OCI-LY1 (cell line): ENCODE measurements around the gene KIF15.

Source experiments
- EZH2 ChIP-seq: fragments of 200-600 bp; sonication (generic), shearing (Covaris generic); IDR thresholded peaks from 2 replicates; pipeline ENCODE4 v1.8.0; 2017; ENCODE audit warnings: borderline replicate concordance, mixed run types, mild to moderate bottlenecking, antibody characterized with exemption, low read length, moderate library complexity, mixed read lengths
- TF ChIP-seq, protein P1 (sequence below): fragments of 200-600 bp; sonication (generic), shearing (Covaris generic); IDR thresholded peaks from 2 replicates; pipeline ENCODE4 v1.5.1; 2017; ENCODE audit warnings: mild to moderate bottlenecking, antibody characterized with exemption, low read length, moderate library complexity, mixed read lengths

DNA sequence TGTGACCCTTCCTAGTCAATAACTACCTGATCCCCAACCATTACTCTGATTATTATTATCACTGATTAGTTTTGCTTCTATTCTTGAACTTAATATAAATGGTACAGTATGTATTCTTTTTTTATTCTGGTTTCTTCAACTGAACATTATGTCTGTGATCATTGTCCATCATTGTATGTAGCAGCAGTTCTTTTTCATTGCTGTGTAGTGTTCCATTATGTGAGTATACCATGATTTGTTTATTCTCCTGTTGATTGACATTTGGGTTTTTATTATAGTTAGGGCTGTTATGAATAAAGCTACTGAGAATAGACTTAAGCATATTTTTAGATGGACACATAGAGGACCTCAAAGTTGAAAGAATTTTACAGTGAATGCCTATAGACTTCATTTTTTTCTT, 2.7 kb downstream of the KIF15 start:
- TF ChIP-seq EZH2, result no peak
- TF ChIP-seq, protein P1, sequence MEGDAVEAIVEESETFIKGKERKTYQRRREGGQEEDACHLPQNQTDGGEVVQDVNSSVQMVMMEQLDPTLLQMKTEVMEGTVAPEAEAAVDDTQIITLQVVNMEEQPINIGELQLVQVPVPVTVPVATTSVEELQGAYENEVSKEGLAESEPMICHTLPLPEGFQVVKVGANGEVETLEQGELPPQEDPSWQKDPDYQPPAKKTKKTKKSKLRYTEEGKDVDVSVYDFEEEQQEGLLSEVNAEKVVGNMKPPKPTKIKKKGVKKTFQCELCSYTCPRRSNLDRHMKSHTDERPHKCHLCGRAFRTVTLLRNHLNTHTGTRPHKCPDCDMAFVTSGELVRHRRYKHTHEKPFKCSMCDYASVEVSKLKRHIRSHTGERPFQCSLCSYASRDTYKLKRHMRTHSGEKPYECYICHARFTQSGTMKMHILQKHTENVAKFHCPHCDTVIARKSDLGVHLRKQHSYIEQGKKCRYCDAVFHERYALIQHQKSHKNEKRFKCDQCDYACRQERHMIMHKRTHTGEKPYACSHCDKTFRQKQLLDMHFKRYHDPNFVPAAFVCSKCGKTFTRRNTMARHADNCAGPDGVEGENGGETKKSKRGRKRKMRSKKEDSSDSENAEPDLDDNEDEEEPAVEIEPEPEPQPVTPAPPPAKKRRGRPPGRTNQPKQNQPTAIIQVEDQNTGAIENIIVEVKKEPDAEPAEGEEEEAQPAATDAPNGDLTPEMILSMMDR, result no peak
